Measurements from ENCODE around the gene ATP4B. TPM values are rescaled to one million over a fixed set of nuclear protein-coding genes. Genes with fewer than 3 reads are reported as not detected.

The ATP4B gene
- total RNA-seq, 1 experiment from 2014 or later: not detected

DNA sequence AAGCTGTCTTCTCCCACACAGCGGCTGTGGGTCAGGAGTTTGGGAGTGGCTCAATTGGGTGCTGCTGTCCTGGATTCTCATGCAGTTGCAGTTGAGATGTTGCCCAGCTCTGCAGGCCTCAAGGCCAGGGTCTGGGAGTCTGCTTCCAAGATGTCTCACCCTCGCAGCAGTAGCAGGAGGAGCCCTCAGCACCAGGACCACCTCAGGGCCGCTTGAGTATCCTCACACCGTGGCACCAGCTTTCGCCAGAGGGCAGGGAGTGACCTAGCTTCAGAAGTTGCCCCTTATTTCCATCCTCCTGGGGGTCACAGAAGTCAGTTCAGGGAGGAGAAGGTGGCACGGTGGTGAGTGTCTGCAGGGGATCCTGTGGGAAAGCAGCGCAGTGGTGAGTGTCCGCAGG is 52.5 kb downstream of the ATP4B start:
- Histone ChIP-seq H2AFZ (ENCODE audit: low read depth, low read length, poor library complexity, severe bottlenecking) (no peak overlapping the region), H3K4me1 (ENCODE audit: control insufficient read depth in 1 of 2, insufficient read depth in 2 of 2, low read length in 2 of 2) (no peaks in the 10 kb centered on the region), H3K36me3 (ENCODE audit: control insufficient read depth in 1 of 2, insufficient read depth in 2 of 2, low read length in 2 of 2) (peaks cover 2 to 38% of the 10 kb centered on the region in 2 experiments; a peak in 2 of 4 replicates), H4K20me1 (ENCODE audit: insufficient read depth) (no peaks in the 10 kb centered on the region), H3K9ac (ENCODE audit: low read length) (no peak overlapping the region), H3K27me3 (ENCODE audit: insufficient read depth, low read length) (no peaks in the 10 kb centered on the region), H3K4me2 (ENCODE audit: low read length) (no peak overlapping the region), H3K4me3 (replicated peaks in 1 of 2; ENCODE audit: low read depth in 1 of 2, low read length in 2 of 2) (no peak overlapping the region), H3K27ac (ENCODE audit: low read depth, low read length) (no peak overlapping the region), H3K79me2 (ENCODE audit: insufficient read depth, low read length) (peaks cover 100% of the 10 kb centered on the region), H3K9me3 (ENCODE audit: control insufficient read depth in 1 of 2, insufficient read depth in 1 of 2, low read depth in 1 of 2, low read length in 2 of 2) (no peaks in the 10 kb centered on the region), H3K9me2 (ENCODE audit: insufficient read depth) (no peaks in the 10 kb centered on the region)
- ATAC-seq (no peak), DNase-seq (ENCODE audit: low read depth, low spot score) (no peak)
- RAD21 ChIA-PET (ENCODE audit: low non-redundant PET in 1 of 2, low total read pairs in 2 of 2, uncharacterized antibody in 2 of 2, unreplicated experiment in 2 of 2): no interaction called here
- intact Hi-C loops (cut with micrococcal nuclease): no loop called here
- BruUV-seq (replicated peaks): no TSS peak
- POLR2A ChIA-PET: no interaction called here
- TF ChIP-seq CBX3 (IDR thresholded peaks at IDR 0.05; ENCODE audit: low read depth): no peak
- TF ChIP-seq, protein P1, sequence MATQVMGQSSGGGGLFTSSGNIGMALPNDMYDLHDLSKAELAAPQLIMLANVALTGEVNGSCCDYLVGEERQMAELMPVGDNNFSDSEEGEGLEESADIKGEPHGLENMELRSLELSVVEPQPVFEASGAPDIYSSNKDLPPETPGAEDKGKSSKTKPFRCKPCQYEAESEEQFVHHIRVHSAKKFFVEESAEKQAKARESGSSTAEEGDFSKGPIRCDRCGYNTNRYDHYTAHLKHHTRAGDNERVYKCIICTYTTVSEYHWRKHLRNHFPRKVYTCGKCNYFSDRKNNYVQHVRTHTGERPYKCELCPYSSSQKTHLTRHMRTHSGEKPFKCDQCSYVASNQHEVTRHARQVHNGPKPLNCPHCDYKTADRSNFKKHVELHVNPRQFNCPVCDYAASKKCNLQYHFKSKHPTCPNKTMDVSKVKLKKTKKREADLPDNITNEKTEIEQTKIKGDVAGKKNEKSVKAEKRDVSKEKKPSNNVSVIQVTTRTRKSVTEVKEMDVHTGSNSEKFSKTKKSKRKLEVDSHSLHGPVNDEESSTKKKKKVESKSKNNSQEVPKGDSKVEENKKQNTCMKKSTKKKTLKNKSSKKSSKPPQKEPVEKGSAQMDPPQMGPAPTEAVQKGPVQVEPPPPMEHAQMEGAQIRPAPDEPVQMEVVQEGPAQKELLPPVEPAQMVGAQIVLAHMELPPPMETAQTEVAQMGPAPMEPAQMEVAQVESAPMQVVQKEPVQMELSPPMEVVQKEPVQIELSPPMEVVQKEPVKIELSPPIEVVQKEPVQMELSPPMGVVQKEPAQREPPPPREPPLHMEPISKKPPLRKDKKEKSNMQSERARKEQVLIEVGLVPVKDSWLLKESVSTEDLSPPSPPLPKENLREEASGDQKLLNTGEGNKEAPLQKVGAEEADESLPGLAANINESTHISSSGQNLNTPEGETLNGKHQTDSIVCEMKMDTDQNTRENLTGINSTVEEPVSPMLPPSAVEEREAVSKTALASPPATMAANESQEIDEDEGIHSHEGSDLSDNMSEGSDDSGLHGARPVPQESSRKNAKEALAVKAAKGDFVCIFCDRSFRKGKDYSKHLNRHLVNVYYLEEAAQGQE (IDR thresholded peaks at IDR 0.05; ENCODE audit: low read depth): no peak
- TF ChIP-seq FOSL1 (IDR thresholded peaks at IDR 0.05; ENCODE audit: low read depth): no peak
- TF ChIP-seq, protein P2, sequence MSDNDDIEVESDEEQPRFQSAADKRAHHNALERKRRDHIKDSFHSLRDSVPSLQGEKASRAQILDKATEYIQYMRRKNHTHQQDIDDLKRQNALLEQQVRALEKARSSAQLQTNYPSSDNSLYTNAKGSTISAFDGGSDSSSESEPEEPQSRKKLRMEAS (IDR thresholded peaks at IDR 0.05): no peak
- TF ChIP-seq ZFX (IDR thresholded peaks at IDR 0.05): no peak
- no peak for TF ChIP-seq SIN3A (IDR thresholded peaks at IDR 0.05; ENCODE audit: low read depth)
- TF ChIP-seq EZH2phosphoT487 (IDR thresholded peaks at IDR 0.05; ENCODE audit: borderline replicate concordance): no peak
- TF ChIP-seq EGR1 (IDR thresholded peaks at IDR 0.05; ENCODE audit: low read depth): no peak
- TF ChIP-seq EZH2 (IDR thresholded peaks at IDR 0.05): no peak
- TF ChIP-seq RAD21 (IDR thresholded peaks at IDR 0.05; ENCODE audit: low read depth): no peak
- CTCF ChIA-PET: no interaction called here
